K562 (cell line): ENCODE measurements around the gene USP1. TPM values are rescaled to one million over a fixed set of nuclear protein-coding genes. Genes with fewer than 3 reads are reported as not detected.

Experiments used
- ATAC-seq: fragments of 200-7000 bp; cut with Tn5 transposase; 3 replicates; pipeline ENCODE4 v1.9.1; 2020; ENCODE audit warnings: moderate library complexity
- BruUV-seq: library from RNA; stranded (reverse); fragments of 400-500 nt; replicated peaks from 2 replicates; lab custom pipeline; 2021; lab: Mats Ljungman, UMichigan
- CTCF ChIA-PET: fragments of 300-600 bp; formaldehyde crosslinking; extraction: SDS; loops from one replicate; lab custom pipeline; 2021; ENCODE audit warnings: low intra/inter-chr PET ratio; lab: Yijun Ruan, JAX
- POLR2A ChIA-PET: fragments of 300-600, 350-650 bp; sonication (Branson Sonifier 250); formaldehyde crosslinking; extraction: SDS; loops from one replicate; lab custom pipeline; 2021; ENCODE audit warnings: antibody characterized with exemption, inconsistent platforms; lab: Yijun Ruan, JAX
- DNase-seq, 4 experiments: peaks; one replicate each; pipeline versions ENCODE4 v3.0.0 to v3.0.0-alpha.2; 2011 to 2018; ENCODE audit warnings: low spot score in 3 of 4, mixed read lengths in 3 of 4; ENCODE audit errors: extremely low read depth in 1 of 4
- FAIRE-seq: peaks from 2 replicates; lab custom pipeline; 2011; peaks lifted over from hg19 to GRCh38; lab: Jason Lieb, UNC
- H2AFZ ChIP-seq: 2 replicates; pipeline ENCODE4 v1.6.0; 2011; ENCODE audit warnings: low read depth, low read length, control low read depth, inconsistent platforms
- H3K27ac ChIP-seq: fragments of 200-600 bp; 3 replicates; pipeline ENCODE4 v1.8.0; 2011; ENCODE audit warnings: low read depth, mild to moderate bottlenecking, control low read depth, inconsistent platforms, low read length, moderate library complexity, mixed read lengths; ENCODE audit errors: extremely low read depth
- H3K27me3 ChIP-seq, 2 experiments: fragments of 300-600 bp in 1 of 2; 2 replicates in 1 of 2; 3 replicates in 1 of 2; pipeline versions ENCODE4 v1.6.0 to v1.8.0; 2011; ENCODE audit warnings: inconsistent platforms in 2 of 2, low read length in 2 of 2, mild to moderate bottlenecking in 1 of 2, mixed read lengths in 1 of 2, moderate library complexity in 1 of 2; ENCODE audit not compliant: control insufficient read depth in 2 of 2, insufficient read depth in 2 of 2
- H3K36me3 ChIP-seq: fragments of 300-600 bp; 3 replicates; pipeline ENCODE4 v1.8.0; 2011; ENCODE audit warnings: mild to moderate bottlenecking, low read length, inconsistent platforms; ENCODE audit not compliant: control insufficient read depth, insufficient read depth
- H3K4me1 ChIP-seq, 2 experiments: fragments of 200-600 bp in 1 of 2; replicated peaks in 1 of 2; 2 replicates in 1 of 2; 3 replicates in 1 of 2; pipeline versions ENCODE4 v1.5.1 to v1.8.0; 2011; ENCODE audit warnings: inconsistent platforms in 2 of 2, low read length in 2 of 2, mild to moderate bottlenecking in 1 of 2, mixed read lengths in 1 of 2, moderate library complexity in 1 of 2; ENCODE audit not compliant: control insufficient read depth in 2 of 2, insufficient read depth in 2 of 2
- H3K4me2 ChIP-seq: 2 replicates; pipeline ENCODE4 v1.6.1; 2011; ENCODE audit warnings: low read length, control low read depth, inconsistent platforms, mixed read lengths; ENCODE audit not compliant: insufficient read depth
- H3K4me3 ChIP-seq: fragments of 200-600 bp; sonication (generic), shearing (Covaris generic); 2 replicates; pipeline ENCODE4 v1.5.1; 2016; ENCODE audit warnings: control low read depth, inconsistent platforms
- H3K79me2 ChIP-seq: fragments of 200-600 bp; 3 replicates; pipeline ENCODE4 v1.8.0; 2011; ENCODE audit warnings: low read length, inconsistent platforms; ENCODE audit not compliant: control insufficient read depth, insufficient read depth
- H3K9ac ChIP-seq, 2 experiments: 2 replicates each; pipeline versions ENCODE4 v1.6.0 to v1.6.1; 2011; ENCODE audit warnings: low read depth in 2 of 2, low read length in 2 of 2, control low read depth in 1 of 2, inconsistent platforms in 1 of 2, mild to moderate bottlenecking in 1 of 2, mixed read lengths in 1 of 2; ENCODE audit not compliant: insufficient read depth in 1 of 2
- H3K9me1 ChIP-seq: one replicate; pipeline ENCODE4 v1.6.0; 2011; ENCODE audit warnings: inconsistent platforms, mild to moderate bottlenecking, low read length, moderate library complexity; ENCODE audit not compliant: control insufficient read depth, insufficient read depth
- H3K9me3 ChIP-seq: replicated peaks from 2 replicates; pipeline ENCODE4 v1.5.1; 2011; ENCODE audit warnings: low read depth, low read length, inconsistent platforms; ENCODE audit not compliant: control insufficient read depth, insufficient read depth
- H4K20me1 ChIP-seq: replicated peaks from 2 replicates; pipeline ENCODE4 v1.6.1; 2011; ENCODE audit warnings: low read length, inconsistent platforms, mixed read lengths; ENCODE audit not compliant: control insufficient read depth, insufficient read depth
- ADNP ChIP-seq: fragments of 200-800 bp; sonication (Bioruptor generic); IDR thresholded peaks from 2 replicates; pipeline ENCODE4 v1.6.1; 2016; ENCODE audit warnings: missing genetic modification characterization, missing compliant biosample characterization
- CREB1 ChIP-seq, 2 experiments: sonication (generic) in 1 of 2; formaldehyde crosslinking in 1 of 2; IDR thresholded peaks; 2 replicates each; pipeline versions ENCODE4 v1.6.1 to v1.8.0; 2012 to 2022; ENCODE audit warnings: inconsistent platforms in 1 of 2, mild to moderate bottlenecking in 1 of 2, missing genetic modification reagents in 1 of 2, moderate library complexity in 1 of 2
- E2F3 ChIP-seq: fragments of 250-450 bp; sonication (Bioruptor Pico); IDR thresholded peaks from 2 replicates; pipeline ENCODE4 v1.4.0; 2020; ENCODE audit warnings: mild to moderate bottlenecking
- NFXL1 ChIP-seq: fragments of 450-650 bp; formaldehyde crosslinking; IDR thresholded peaks from 2 replicates; pipeline ENCODE4 v1.4.0; 2021; ENCODE audit warnings: mild to moderate bottlenecking
- TBP ChIP-seq: optimal IDR thresholded peaks from 2 replicates; pipeline ENCODE3; 2011; ENCODE audit warnings: low read depth, low read length, improper control_type of control experiment
- ZFP30 ChIP-seq: fragments of 250-450 bp; sonication (Bioruptor Pico); IDR thresholded peaks from 2 replicates; pipeline ENCODE4 v1.8.0; 2022; ENCODE audit warnings: moderate library complexity, mild to moderate bottlenecking, inconsistent platforms, borderline replicate concordance
- ZNF232 ChIP-seq: sonication (generic); formaldehyde crosslinking; IDR thresholded peaks from 2 replicates; pipeline ENCODE4 v1.8.0; 2022; ENCODE audit warnings: mild to moderate bottlenecking, missing genetic modification reagents
- ZNF445 ChIP-seq: fragments of 250-450 bp; sonication (Bioruptor Pico); IDR thresholded peaks from 2 replicates; pipeline ENCODE4 v1.4.0; 2020; ENCODE audit warnings: low read depth, mild to moderate bottlenecking, moderate library complexity
- WGBS: fragments of 100-300 bp; shearing (Covaris generic); methylation state at CpG from one replicate; pipeline ENCODE4 v1.1.6; 2016; ENCODE audit warnings: low coverage, mixed read lengths; ENCODE audit not compliant: insufficient coverage; ENCODE audit errors: missing lambda C conversion rate; 5-methylcytosine and 5-hydroxymethylcytosine counted together
- in situ Hi-C: fragments of 300-500 bp; cut with MboI; formaldehyde crosslinking; loops from 4 replicates; pipeline ENCODE4 v1.15.0; 2018; ENCODE audit warnings: inconsistent platforms, mixed read lengths
- intact Hi-C: fragments of 100-400 bp; cut with micrococcal nuclease; formaldehyde crosslinking; loops from 2 replicates; pipeline ENCODE4 v1.14.2; 2022
- polyA plus RNA-seq, 8 experiments: library from polyadenylated mRNA; depleted of rRNA in 4 of 8; stranded (reverse) in 5 of 8; unstranded in 3 of 8; fragments of >200 nt; fragmentation: Nextera tagmentation in 2 of 8; fragmentation: Illumina TruSeq in 1 of 8; extraction: Ambion mirVana in 2 of 8; extraction: Trizol in 1 of 8; gene quantifications; 2 replicates each; pipeline versions ENCODE4 v1.2.1 to v1.2.3, GENCODE V29; 2011 to 2014; ENCODE audit warnings: inconsistent platforms in 1 of 8, missing spikeins in 1 of 8
- total RNA-seq, 7 experiments: library from RNA; depleted of rRNA in 6 of 7; stranded (reverse); fragments of >200 nt in 6 of 7; fragmentation: Illumina TruSeq in 2 of 7; extraction: Trizol in 2 of 7; gene quantifications; 2 replicates each; pipeline versions ENCODE4 v1.2.1 to v1.2.3, GENCODE V29; 2011 to 2021; ENCODE audit warnings: low replicate concordance in 1 of 7
- TF ChIP-seq, protein P1 (sequence below): fragments of 450-650 bp; IDR thresholded peaks from 2 replicates; pipeline ENCODE4 v1.7.1; 2018; ENCODE audit warnings: mild to moderate bottlenecking, low read depth; ENCODE audit not compliant: partially characterized antibody

USP1 gene
- total and polyA plus RNA-seq, 9 of the 15 experiments (the other 6 are each of a cell fraction or from before 2014, with no cell fraction given), result 27.3 to 87.9 (median 51.7) TPM

DNA sequence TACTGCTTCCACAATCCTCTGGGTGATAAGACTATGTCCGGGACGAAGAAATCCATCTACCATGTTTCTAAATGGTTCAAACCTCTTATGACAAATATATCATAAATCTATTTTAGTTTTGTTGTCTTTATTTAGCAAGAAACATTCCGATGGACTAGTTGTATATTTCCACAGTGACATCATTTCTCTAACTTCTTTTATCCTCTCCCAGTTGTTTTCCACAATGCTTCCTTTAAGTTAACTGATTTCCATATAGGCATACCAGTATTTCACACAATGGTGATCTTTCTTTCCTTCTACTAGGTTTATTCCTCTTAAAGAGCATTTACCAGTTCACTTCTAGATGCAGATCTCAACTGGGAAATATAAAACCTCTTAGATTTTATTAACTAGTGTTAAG, 44.8 kb downstream of the USP1 start:
- H3K36me3 ChIP-seq, result no peaks in the 10 kb centered on the region
- H3K27ac ChIP-seq, result no peak overlapping the region
- no peaks in the 10 kb centered on the region for H3K4me1 ChIP-seq
- no peak overlapping the region for H3K9ac ChIP-seq
- WGBS, result 68% methylated on average over 3 of the region's 3 CpGs
- no peaks in the 10 kb centered on the region for H4K20me1 ChIP-seq
- no peaks in the 10 kb centered on the region for H3K27me3 ChIP-seq
- POLR2A ChIA-PET, result interaction anchor here (1.4 kb wide), 1 partner anchor 42 kb away, joined by 3 read pairs; no protein-coding TSS in a partner anchor
- no peak overlapping the region for H3K4me3 ChIP-seq
- DNase-seq, result no peak
- no peaks in the 10 kb centered on the region for H3K9me3 ChIP-seq
- H3K9me1 ChIP-seq, result no peaks in the 10 kb centered on the region
- intact Hi-C loops (no loop called here), in situ Hi-C loops (no loop called here)
- no peaks in the 10 kb centered on the region for H3K79me2 ChIP-seq
- H3K4me2 ChIP-seq, result no peak overlapping the region
- H2AFZ ChIP-seq, result no peak overlapping the region
- BruUV-seq, result no TSS peak
- TF ChIP-seq CREB1 (IDR thresholded peaks at IDR 0.05) (no peak), CREB1 (CRISPR knock-in tag; IDR thresholded peaks at IDR 0.05) (no peak), E2F3 (no peak), ZFP30 (CRISPR knock-in tag) (no peak), NFXL1 (CRISPR knock-in tag) (no peak), TBP (no peak), ZNF445 (no peak), ADNP (tag) (no peak), ZNF232 (no peak)
- TF ChIP-seq, protein P1, sequence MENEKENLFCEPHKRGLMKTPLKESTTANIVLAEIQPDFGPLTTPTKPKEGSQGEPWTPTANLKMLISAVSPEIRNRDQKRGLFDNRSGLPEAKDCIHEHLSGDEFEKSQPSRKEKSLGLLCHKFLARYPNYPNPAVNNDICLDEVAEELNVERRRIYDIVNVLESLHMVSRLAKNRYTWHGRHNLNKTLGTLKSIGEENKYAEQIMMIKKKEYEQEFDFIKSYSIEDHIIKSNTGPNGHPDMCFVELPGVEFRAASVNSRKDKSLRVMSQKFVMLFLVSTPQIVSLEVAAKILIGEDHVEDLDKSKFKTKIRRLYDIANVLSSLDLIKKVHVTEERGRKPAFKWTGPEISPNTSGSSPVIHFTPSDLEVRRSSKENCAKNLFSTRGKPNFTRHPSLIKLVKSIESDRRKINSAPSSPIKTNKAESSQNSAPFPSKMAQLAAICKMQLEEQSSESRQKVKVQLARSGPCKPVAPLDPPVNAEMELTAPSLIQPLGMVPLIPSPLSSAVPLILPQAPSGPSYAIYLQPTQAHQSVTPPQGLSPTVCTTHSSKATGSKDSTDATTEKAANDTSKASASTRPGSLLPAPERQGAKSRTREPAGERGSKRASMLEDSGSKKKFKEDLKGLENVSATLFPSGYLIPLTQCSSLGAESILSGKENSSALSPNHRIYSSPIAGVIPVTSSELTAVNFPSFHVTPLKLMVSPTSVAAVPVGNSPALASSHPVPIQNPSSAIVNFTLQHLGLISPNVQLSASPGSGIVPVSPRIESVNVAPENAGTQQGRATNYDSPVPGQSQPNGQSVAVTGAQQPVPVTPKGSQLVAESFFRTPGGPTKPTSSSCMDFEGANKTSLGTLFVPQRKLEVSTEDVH, result no peak
- CTCF ChIA-PET, result no interaction called here
- FAIRE-seq, result no peak
- ATAC-seq, result no peak
